Fibroblast of mammary gland (primary cell): ENCODE results near the gene ATP11A.
A peak's percentile ranks its signal among the peaks of the same experiment; 100 is the strongest.
"Not testable (repeated sequence)": the region's sequence is repeated elsewhere in the genome, so short reads cannot be mapped to it uniquely, and the experiment has no call there.

Experiments used
- DNase-seq: peaks from one replicate; pipeline ENCODE4 v3.0.0-alpha.2; 2010; ENCODE audit warnings: low read depth
- H3K4me3 ChIP-seq: 2 replicates; pipeline ENCODE4 v1.5.1; 2011; ENCODE audit warnings: low read depth, mild to moderate bottlenecking, low read length, moderate library complexity; ENCODE audit not compliant: control insufficient read depth
- CTCF ChIP-seq: conservative IDR thresholded peaks from 2 replicates; pipeline ENCODE4 v1.5.1; 2011; ENCODE audit warnings: low read depth, low read length, inconsistent platforms; ENCODE audit not compliant: control insufficient read depth, insufficient read depth

The ATP11A gene

DNA sequence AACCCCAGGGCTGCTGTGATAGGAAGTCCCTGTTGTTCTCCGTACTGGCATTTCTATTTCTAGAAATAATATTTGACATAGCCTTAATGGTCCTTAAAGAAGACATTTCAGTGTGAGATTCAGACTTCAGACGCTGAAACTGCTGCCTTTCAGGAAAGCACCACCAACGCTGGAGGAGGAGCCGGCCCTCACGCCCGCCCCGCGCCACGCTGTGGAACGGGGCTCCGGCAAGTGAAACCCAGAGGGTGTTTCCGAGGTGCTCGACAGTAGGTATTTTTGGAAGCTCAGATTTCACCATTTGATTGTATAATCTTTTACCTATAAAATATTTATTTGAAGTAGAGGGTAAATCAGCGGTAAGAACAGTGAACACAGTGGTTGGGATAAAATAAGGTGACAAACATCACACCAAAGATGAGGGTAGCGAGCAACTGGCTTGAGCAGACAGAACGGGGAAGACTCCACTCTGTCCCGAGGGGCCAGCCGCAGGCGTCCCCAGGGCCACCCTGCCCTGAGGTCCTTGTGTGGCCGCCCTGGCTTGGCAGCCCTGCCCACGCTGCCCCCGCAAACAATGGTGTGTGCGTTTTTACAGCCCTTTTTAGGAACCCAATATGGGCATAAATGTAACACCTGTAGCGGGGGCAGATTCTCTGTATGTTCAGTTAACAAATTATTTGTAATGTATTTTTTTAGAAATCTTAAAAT is 193.6 kb downstream of the ATP11A start:
- H3K4me3 ChIP-seq, result no peak overlapping the region
- no peak for TF ChIP-seq CTCF
- DNase-seq, result no peak

DNA sequence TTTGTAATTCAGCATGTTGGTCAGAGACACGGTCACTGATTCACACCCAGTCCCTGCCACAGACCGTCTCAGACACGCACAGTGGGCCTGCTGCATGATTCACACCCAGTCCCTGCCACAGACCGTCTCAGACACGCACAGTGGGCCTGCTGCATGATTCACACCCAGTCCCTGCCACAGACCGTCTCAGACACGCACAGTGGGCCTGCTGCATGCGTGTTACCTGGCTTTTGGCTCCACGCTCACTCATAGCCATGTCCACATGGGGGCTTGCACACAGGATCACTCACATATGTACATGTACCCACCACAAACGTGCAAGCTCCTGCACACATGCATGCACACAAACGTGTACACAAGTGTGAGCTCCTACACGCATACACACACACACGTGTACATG is 194.9 kb downstream of the ATP11A start:
- H3K4me3 ChIP-seq, DNase-seq: not testable (repeated sequence)

DNA sequence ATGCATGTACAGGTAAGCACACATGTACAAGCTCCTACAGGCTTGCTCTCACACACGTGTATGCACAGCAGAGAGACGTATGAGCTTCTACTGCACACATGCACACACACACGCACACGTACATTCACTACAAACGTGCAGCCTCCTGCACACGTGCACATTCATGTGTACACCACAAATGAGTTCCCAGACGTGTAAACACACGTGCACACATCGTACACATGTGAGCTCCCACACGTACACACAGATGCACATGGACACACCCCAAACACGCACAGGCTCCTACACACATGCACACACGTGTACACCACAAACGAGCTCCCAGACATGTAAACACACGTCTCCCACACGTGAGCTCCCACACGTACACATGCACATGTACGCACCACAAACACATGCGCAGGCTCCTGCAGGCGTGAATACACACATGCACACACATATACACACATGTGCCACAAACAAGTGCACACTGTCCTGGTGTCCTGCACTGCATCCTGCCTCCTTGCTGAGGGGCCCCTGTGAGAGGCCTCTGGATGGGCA is 195.5 kb downstream of the ATP11A start:
- DNase-seq, result no peak
- no peak for TF ChIP-seq CTCF
- H3K4me3 ChIP-seq, result no peak overlapping the region

DNA sequence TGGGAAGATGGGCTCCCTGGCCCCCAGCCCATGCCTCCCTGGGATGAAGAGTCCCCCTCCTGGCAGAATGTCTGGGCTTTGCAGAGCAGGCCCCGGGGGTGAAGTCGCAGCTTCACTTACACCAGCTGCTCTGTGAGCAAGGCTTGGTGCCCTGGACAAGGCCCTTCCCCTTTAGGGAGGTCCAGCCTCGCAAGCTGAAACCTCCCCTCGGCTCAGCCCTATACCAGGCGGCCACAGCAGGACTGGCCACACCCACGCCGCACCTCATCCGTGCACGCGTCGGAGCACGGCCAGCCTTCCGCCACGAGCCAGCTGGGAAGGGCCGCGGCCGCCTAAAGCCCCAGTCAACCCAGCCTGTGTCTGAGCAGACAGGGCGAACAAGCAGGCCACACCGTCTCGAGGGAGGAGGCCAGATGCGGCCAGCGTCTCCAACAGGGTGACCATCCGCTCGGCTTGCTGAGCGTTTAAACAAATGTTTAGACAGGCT is 196.0 kb downstream of the ATP11A start:
- H3K4me3 ChIP-seq, result peak overlapping the region; percentile 21
- TF ChIP-seq CTCF, result no peak
- peak; percentile 78 for DNase-seq

- H3K4me3 ChIP-seq, result no peak overlapping the region
- DNase-seq, result no peak
- TF ChIP-seq CTCF, result no peak
Observed at GRCh38 chr13:112887151-112887550, 197.3 kb downstream of the ATP11A start.

GRCh38 chr13:112887557-112887991 is 197.7 kb downstream of the ATP11A start:
- TF ChIP-seq CTCF, result no peak
- no peak for DNase-seq
- H3K4me3 ChIP-seq, result no peak overlapping the region

DNA sequence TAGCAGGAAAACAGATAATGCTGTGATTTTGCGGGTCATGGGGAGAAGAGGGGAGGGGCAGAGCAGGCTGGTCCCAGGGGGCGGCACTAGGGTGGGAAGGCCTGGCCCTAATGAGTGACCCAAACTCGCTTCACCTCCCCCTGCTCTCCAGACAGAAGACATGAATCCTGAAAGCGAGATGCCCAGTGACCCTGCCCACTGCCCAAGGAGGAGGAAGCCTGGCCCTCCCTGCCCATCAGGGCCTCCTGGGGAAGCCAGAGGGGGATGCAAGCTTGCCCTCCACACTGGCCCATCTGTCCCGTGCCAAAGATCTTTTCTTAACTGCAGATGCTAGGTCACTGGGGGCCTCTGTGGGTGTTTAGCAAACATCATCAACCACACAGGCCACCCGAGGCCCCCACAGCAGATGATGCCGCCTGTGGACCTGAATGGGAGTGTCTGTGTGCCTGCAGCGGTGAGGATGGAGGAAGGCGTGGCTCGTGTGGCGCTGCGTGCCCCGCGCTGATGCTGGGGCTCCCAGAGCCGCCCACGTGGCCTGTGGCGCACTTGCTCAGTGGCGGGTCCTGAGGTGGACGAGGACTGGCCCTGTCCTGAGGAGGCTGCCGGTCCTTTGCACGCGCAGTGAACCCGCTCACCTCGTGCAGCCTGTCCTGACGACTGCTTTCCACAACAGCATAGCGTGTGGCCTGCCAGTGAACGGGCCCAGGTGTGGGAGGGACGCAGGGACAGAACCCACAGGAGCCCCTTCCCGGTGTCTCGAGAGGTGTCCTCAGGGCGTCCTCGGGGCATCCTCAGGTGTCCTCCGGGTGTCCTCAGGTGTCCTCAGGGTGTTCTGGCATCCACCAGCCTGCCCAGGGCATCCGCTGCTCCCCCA is 198.6 kb downstream of the ATP11A start:
- no peak for TF ChIP-seq CTCF
- DNase-seq, result no peak
- no peak overlapping the region for H3K4me3 ChIP-seq
